ELF-1 (cell line): Measurements from ENCODE around the gene KIF5C.

Experiments used
- DNase-seq: peaks from one replicate; pipeline ENCODE4 v3.0.0-alpha.2; 2016; ENCODE audit warnings: low read depth, low spot score

KIF5C gene

DNA sequence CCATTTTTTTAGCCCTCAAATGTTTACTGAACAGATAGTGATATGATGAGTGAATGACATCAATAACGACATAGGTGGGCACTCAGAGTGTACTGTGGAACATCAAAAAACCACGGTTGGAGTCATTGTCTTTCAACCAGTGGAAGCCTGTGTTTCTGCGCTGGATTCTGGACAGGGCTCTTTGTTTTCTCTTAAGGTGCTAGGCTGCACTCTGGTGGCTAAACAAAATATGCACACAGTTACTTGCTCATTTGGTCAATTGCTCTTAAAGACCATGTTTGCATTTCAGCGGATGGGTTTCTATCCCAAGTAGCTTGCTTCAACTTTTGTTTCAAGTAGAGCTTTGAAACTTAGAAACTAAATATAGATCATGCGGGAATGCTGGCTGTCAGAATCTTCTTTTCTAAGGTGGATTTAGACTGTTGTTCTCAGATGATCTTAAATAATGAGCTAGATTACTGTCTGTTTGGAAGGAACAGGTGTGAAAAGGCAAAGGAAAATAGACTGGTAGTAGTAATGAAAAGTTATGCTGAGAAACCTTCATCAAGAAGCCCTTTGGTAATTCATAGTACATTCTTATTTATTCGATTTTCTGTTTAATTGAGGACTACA is 115.0 kb downstream of the KIF5C start:
- DNase-seq: peak; percentile 68

DNA sequence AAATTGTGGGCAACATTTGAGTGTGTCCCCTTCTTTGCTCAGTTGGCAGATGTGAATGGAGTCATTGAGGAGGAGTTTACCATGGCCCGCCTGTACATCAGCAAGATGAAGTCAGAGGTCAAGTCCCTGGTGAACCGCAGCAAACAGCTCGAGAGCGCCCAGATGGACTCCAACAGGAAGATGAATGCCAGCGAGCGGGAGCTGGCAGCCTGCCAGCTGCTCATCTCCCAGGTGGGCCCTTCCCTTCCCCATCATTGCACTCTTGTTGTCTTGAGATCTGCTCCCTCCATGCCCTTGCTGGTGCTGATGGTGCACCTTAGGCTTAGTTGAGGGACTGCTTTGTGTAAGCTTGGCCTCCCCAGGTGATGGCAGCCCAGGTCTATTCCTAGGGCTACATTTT is 115.9 kb downstream of the KIF5C start:
- DNase-seq: no peak

- DNase-seq: no peak
These were observed 117.4 kb downstream of the KIF5C start for GRCh38 chr2:148992448-148992847.

DNA sequence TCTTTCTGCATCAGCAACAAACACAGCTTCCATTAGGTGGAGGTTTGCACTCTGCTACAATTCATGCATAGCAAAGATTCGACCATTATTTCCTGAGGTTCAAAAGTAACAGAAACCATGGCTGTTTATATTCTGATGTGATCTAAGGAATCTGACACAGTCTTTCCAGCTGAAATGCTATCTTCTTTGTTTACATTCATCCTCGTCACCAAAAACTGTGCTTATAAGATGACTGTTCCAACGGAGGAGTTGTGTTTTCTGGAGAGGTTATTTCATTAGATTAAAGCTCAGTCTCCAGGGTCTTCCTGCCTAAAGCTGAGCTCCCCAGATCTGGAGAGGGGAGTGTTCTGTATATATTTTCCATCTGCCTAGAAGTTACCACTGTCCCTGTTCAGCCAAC is 118.3 kb downstream of the KIF5C start:
- no peak for DNase-seq

DNA sequence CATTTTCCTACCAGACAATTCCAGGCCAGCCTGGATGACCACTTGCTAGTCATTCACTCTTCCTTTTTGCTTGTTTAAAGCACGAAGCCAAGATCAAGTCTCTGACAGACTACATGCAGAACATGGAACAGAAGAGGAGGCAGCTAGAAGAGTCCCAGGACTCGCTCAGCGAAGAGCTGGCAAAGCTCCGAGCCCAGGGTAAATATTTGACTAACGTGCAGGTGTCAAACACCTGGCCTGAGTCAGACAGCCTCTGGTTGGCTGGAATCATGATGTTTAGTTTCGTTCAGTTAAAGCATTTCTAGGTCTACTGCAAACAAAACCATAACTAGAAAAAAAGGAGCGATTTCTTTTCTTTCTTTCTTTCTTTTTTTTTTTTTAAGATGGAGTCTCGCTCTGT is 119.3 kb downstream of the KIF5C start:
- DNase-seq: no peak

DNA sequence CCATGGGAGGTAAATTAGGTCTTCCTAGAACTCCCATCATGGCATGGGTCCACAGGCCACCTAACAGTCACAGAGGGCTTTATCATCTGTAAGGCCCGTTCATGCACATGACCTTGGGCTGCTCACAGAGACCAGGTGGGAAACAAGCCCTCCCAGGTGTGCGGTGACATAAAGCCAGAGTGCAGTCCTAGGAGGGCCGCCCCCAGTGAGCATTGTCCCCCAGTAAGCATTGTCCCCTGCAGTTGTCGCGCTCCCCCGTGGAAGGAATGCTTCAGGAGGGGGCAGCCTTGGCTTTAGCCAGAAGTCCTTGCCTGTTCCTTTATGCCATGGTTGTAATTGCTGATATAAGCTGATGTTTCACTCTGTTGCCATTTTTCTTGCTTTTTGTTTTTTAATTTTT is 121.8 kb downstream of the KIF5C start:
- DNase-seq: no peak

GRCh38 chr2:148998165-148998830 is 123.3 kb downstream of the KIF5C start:
- no peak for DNase-seq

- DNase-seq: no peak
These were observed 123.8 kb downstream of the KIF5C start for GRCh38 chr2:148998831-148999200.

DNA sequence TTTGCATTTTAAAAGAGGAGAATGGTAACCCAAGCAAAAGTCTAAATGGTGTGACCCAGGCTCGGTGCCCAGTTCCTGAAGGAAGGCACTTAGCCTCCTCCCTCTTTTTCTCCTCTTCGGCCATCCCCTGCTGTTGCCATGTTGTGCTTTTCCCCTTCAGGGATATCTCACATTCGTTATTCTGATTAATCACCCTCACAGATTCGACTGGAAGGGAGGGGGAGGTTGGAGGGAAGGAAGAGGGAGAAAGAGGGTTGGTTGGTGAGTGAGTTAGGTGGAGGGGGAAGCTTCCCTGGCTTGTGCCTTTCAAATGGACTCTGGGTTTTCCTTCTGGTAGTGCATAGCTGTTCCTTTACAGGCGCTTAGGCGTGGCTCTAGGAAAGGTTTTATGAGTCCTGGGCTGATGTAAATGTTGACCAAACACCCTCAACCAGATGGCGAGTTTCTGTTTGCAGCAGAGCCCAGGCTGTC is 124.5 kb downstream of the KIF5C start:
- peak; percentile 55 for DNase-seq

- DNase-seq: no peak
These were observed 125.3 kb downstream of the KIF5C start for GRCh38 chr2:149000158-149000938.

DNA sequence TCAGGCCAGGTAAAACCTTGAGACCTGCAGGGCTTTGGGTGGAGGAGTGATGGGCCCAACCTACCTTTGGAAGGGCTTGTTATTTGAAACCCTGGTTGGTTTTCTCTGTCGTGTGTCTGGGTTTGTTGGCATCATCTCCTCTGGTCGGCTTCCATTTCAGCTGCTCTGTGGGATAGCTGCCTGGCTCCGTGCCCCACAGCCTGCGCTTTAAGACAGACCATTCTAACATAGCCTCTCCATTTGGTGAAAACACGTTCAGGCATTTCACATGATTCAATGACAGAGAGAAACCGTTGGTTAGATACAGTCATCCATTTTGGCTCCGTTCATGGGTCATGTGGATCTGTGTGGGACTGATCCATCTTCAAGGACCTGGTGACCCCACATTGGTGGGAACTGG is 126.5 kb downstream of the KIF5C start:
- no peak for DNase-seq

- no peak for DNase-seq
These were observed 127.4 kb downstream of the KIF5C start for GRCh38 chr2:149002378-149002890.

- no peak for DNase-seq
These were observed 128.1 kb downstream of the KIF5C start for GRCh38 chr2:149002891-149003740.

- DNase-seq: no peak
These were observed 129.8 kb downstream of the KIF5C start for GRCh38 chr2:149004836-149005235.

DNA sequence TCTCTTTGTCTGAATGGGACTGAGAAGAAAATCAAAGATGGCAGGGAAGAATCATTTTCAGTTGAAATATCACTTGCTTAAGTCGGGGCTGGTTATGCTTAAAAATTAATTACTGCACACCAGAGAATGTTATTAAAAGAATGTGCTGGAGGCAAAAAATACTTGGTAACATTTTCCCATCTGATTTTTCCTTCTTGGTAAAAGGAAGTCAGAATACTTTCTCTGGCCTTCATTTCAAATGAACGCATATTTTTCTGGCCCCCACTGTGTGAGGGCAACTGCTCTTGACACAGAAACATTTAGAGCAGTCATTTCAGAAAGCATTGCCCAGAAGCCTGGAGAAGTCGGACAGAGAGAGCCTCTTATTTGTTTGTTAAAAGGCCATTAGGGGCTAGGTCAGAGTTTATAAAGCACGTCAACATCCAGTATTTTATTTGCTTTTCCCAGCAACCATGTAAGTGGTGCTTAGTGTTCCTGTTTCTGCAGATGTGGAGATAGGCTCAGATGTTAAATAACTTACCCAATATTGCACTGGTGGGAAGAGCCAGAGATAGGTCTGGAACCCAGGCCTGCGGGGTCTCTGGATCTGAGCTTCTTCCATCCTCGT is 130.5 kb downstream of the KIF5C start:
- DNase-seq: no peak

DNA sequence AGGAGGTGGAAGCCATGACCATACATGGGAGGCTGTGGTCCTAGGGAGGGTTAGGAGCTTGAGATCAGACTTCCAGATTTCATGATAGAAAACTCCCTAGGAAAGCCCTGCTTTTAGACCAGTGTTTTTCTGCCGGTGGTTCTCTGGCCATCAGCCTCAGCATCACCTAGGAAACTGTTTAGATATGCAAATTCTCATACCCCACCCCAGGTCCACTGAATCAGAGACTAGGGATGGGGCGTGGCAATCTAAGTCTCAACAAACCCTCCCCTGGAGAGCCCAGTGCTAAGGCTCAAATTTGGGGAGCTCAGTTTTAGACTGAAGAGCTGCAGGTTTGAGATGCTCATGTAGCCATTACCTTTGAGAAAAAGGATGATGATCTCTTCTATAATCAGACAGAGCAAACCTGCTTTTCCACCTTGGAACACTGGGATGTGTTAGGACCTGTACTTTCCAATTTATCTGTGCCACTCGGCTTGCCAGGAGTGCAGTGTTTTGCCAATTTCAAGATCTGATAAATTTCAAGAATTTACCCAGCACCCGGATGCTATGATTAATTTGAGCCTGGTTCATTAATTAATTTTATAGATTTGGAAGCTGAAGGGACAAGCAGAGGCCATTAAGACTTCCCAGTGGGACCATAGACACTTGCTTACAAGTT is 132.0 kb downstream of the KIF5C start:
- DNase-seq: no peak

DNA sequence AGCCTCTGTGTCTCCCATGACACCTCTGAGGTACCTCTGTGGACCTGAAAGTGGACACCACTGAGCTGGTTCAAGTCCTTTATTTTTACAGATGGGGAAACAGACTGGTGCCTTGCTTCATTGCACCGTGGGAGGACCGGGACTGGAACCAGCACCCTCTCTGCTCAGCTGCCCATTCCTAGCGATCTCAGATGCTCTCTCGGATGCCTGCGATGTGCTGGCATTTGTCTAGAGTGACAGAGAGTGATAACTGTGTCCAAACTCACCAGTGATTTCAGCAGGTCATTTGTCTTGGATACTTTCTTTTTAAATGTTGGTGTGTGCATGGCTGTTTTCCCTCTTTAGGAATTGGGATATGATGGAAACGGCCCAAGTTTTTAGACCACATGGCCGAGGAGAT is 133.4 kb downstream of the KIF5C start:
- DNase-seq: no peak

GRCh38 chr2:149009576-149010461 is 134.8 kb downstream of the KIF5C start:
- no peak for DNase-seq

- no peak for DNase-seq
These were observed 137.5 kb downstream of the KIF5C start for GRCh38 chr2:149012545-149012944.

- DNase-seq: no peak
These were observed 140.5 kb downstream of the KIF5C start for GRCh38 chr2:149015501-149015900.
